SK-N-MC (cell line): ENCODE measurements around the gene SSBP2.

Source experiments
- EZH2 ChIP-seq: fragments of 200-600 bp; sonication (generic); IDR thresholded peaks from one replicate; pipeline ENCODE4 v1.6.1; 2017; ENCODE audit warnings: antibody characterized with exemption
- FOXP2 ChIP-seq: optimal IDR thresholded peaks from 2 replicates; pipeline ENCODE3; 2011; ENCODE audit warnings: mild to moderate bottlenecking, moderate library complexity; ENCODE audit not compliant: insufficient read depth; ENCODE audit errors: extremely low read length, control extremely low read depth
- POLR2AphosphoS5 ChIP-seq: IDR thresholded peaks from 2 replicates; pipeline ENCODE4 v1.6.1; 2012; ENCODE audit warnings: mild to moderate bottlenecking, low read depth, low read length, borderline replicate concordance

GRCh38 chr5:81409896-81410295 is 341.0 kb downstream of the SSBP2 start:
- no peak for TF ChIP-seq POLR2AphosphoS5
- no peak for TF ChIP-seq EZH2
- no peak for TF ChIP-seq FOXP2
